HuH-7.5 (cell line): ENCODE measurements around the gene STXBP5L.
"Not testable (repeated sequence)": the region's sequence is repeated elsewhere in the genome, so short reads cannot be mapped to it uniquely, and the experiment has no call there.

Source experiments
- DNase-seq: peaks from one replicate; pipeline ENCODE4 v3.0.0; 2011; ENCODE audit warnings: low spot score

STXBP5L gene

GRCh38 chr3:121230194-121230593 lies 322.2 kb downstream of the STXBP5L start:
- DNase-seq = not testable (repeated sequence)

GRCh38 chr3:121231872-121232271 lies 323.9 kb downstream of the STXBP5L start:
- no peak for DNase-seq

- DNase-seq = no peak
These were observed 324.6 kb downstream of the STXBP5L start for GRCh38 chr3:121232309-121233225.

GRCh38 chr3:121243208-121243607 lies 335.2 kb downstream of the STXBP5L start:
- DNase-seq = no peak

- DNase-seq = no peak
These were observed 344.7 kb downstream of the STXBP5L start for GRCh38 chr3:121252676-121253075.

GRCh38 chr3:121269389-121269788 lies 361.4 kb downstream of the STXBP5L start:
- no peak for DNase-seq

- no peak for DNase-seq
These were observed 366.4 kb downstream of the STXBP5L start for GRCh38 chr3:121274411-121274810.

GRCh38 chr3:121295452-121295851 lies 387.4 kb downstream of the STXBP5L start:
- no peak for DNase-seq

GRCh38 chr3:121295979-121296378 lies 388.0 kb downstream of the STXBP5L start:
- no peak for DNase-seq

- no peak for DNase-seq
These were observed 416.3 kb downstream of the STXBP5L start for GRCh38 chr3:121324320-121324719.

- DNase-seq = no peak
These were observed 422.1 kb downstream of the STXBP5L start for GRCh38 chr3:121330118-121330517.

GRCh38 chr3:121330634-121331033 lies 422.6 kb downstream of the STXBP5L start:
- no peak for DNase-seq

GRCh38 chr3:121355960-121356359 lies 448.0 kb downstream of the STXBP5L start:
- not testable (repeated sequence) for DNase-seq

GRCh38 chr3:121362035-121362734 lies 454.2 kb downstream of the STXBP5L start:
- DNase-seq = no peak

GRCh38 chr3:121388308-121388707 lies 480.3 kb downstream of the STXBP5L start:
- not testable (repeated sequence) for DNase-seq

- not testable (repeated sequence) for DNase-seq
These were observed 488.0 kb downstream of the STXBP5L start for GRCh38 chr3:121395967-121396366.

- not testable (repeated sequence) for DNase-seq
These were observed 490.0 kb downstream of the STXBP5L start for GRCh38 chr3:121398051-121398450.

- no peak for DNase-seq
These were observed 491.8 kb downstream of the STXBP5L start for GRCh38 chr3:121399820-121400219.

- DNase-seq = no peak
These were observed 497.6 kb downstream of the STXBP5L start for GRCh38 chr3:121405631-121406030.

GRCh38 chr3:121411523-121411922 lies 503.5 kb downstream of the STXBP5L start:
- no peak for DNase-seq

- DNase-seq = no peak
These were observed 506.9 kb downstream of the STXBP5L start for GRCh38 chr3:121414924-121415323.

GRCh38 chr3:121418182-121418581 lies 510.2 kb downstream of the STXBP5L start:
- DNase-seq = no peak

GRCh38 chr3:121424549-121424948 lies 516.5 kb downstream of the STXBP5L start:
- DNase-seq = no peak
